GM23338 (cell line): ENCODE data around the gene ATP5MG. TPM values are rescaled to one million over a fixed set of nuclear protein-coding genes. Genes with fewer than 3 reads are reported as not detected.

ENCODE experiments used
- ATAC-seq: fragments of 200-7000 bp; cut with Tn5 transposase; 3 replicates; pipeline ENCODE4 v1.9.1; 2020
- DNase-seq: peaks from one replicate; pipeline ENCODE4 v3.0.0-alpha.2; 2015; ENCODE audit warnings: low spot score
- H2AFZ ChIP-seq: fragments of 200-600 bp; sonication (generic); 2 replicates; pipeline ENCODE4 v1.8.0; 2016; ENCODE audit warnings: antibody characterized with exemption, mild to moderate bottlenecking, moderate library complexity
- H3F3A ChIP-seq: fragments of 200-600 bp; sonication (generic); replicated peaks from 2 replicates; pipeline ENCODE4 v1.8.0; 2017; ENCODE audit warnings: antibody characterized with exemption, mixed run types, low read depth
- H3K27ac ChIP-seq: fragments of 200-600 bp; sonication (generic); 2 replicates; pipeline ENCODE4 v1.6.1; 2016; ENCODE audit warnings: low read depth
- H3K27me3 ChIP-seq: fragments of 200-600 bp; sonication (generic); 2 replicates; pipeline ENCODE4 v1.8.0; 2016; ENCODE audit warnings: mild to moderate bottlenecking, mixed run types, moderate library complexity; ENCODE audit not compliant: insufficient read depth
- H3K36me3 ChIP-seq: fragments of 200-600 bp; sonication (generic); 2 replicates; pipeline ENCODE4 v1.8.0; 2016; ENCODE audit warnings: mild to moderate bottlenecking; ENCODE audit not compliant: insufficient read depth
- H3K4me1 ChIP-seq: fragments of 200-600 bp; sonication (generic); 2 replicates; pipeline ENCODE4 v1.8.0; 2016; ENCODE audit warnings: mild to moderate bottlenecking, moderate library complexity; ENCODE audit not compliant: insufficient read depth
- H3K4me2 ChIP-seq: fragments of 200-600 bp; sonication (generic); 2 replicates; pipeline ENCODE4 v1.7.1; 2017; ENCODE audit warnings: mixed run types
- H3K4me3 ChIP-seq: fragments of 200-600 bp; sonication (generic); 2 replicates; pipeline ENCODE4 v1.6.1; 2016; ENCODE audit warnings: mixed run types
- H3K79me2 ChIP-seq: fragments of 200-600 bp; sonication (generic); replicated peaks from 2 replicates; pipeline ENCODE4 v1.8.0; 2017; ENCODE audit warnings: mild to moderate bottlenecking; ENCODE audit not compliant: insufficient read depth
- H3K9me2 ChIP-seq: fragments of 200-600 bp; sonication (generic); 2 replicates; pipeline ENCODE4 v1.8.0; 2017; ENCODE audit not compliant: insufficient read depth
- H4K20me1 ChIP-seq: fragments of 200-600 bp; sonication (generic); replicated peaks from 2 replicates; pipeline ENCODE4 v1.8.0; 2017; ENCODE audit warnings: mild to moderate bottlenecking; ENCODE audit not compliant: insufficient read depth
- H3K27ac Mint-ChIP-seq: 2 replicates; pipeline ENCODE4 v1.8.0; 2020; ENCODE audit warnings: inconsistent platforms, mild to moderate bottlenecking, moderate library complexity, mixed read lengths
- H3K27me3 Mint-ChIP-seq: 3 replicates; pipeline ENCODE4 v1.8.0; 2022; ENCODE audit warnings: low read depth, mild to moderate bottlenecking, moderate library complexity, mixed read lengths, inconsistent platforms; ENCODE audit not compliant: insufficient read depth, poor library complexity
- H3K36me3 Mint-ChIP-seq: 3 replicates; pipeline ENCODE4 v1.8.0; 2021; ENCODE audit warnings: low read depth, mild to moderate bottlenecking, inconsistent platforms, moderate library complexity, mixed read lengths
- H3K4me1 Mint-ChIP-seq: 3 replicates; pipeline ENCODE4 v1.8.0; 2020; ENCODE audit warnings: mild to moderate bottlenecking, inconsistent platforms, mixed read lengths
- H3K4me3 Mint-ChIP-seq: 3 replicates; pipeline ENCODE4 v1.8.0; 2021; ENCODE audit warnings: moderate library complexity, mild to moderate bottlenecking, inconsistent platforms, mixed read lengths
- H3K9me3 Mint-ChIP-seq: 3 replicates; pipeline ENCODE4 v1.8.0; 2020; ENCODE audit warnings: moderate library complexity, mild to moderate bottlenecking, inconsistent platforms, mixed read lengths
- CTCF ChIP-seq, 2 experiments: fragments of 200-600 bp in 1 of 2; sonication (generic) in 1 of 2; conservative IDR thresholded peaks; 2 replicates each; pipeline versions ENCODE4 v1.5.1 to v1.6.1; 2016 to 2017; ENCODE audit warnings: antibody characterized with exemption in 2 of 2, low read depth in 2 of 2, mild to moderate bottlenecking in 2 of 2, moderate library complexity in 1 of 2
- EZH2 ChIP-seq: fragments of 200-600 bp; sonication (generic); IDR thresholded peaks from one replicate; pipeline ENCODE4 v1.8.0; 2017; ENCODE audit warnings: antibody characterized with exemption, mild to moderate bottlenecking, low read depth; ENCODE audit not compliant: unreplicated experiment
- EZH2phosphoT487 ChIP-seq: fragments of 200-600 bp; sonication (generic); IDR thresholded peaks from one replicate; pipeline ENCODE4 v1.8.1; 2018; ENCODE audit warnings: antibody characterized with exemption; ENCODE audit not compliant: unreplicated experiment
- JUNB ChIP-seq: IDR thresholded peaks from one replicate; pipeline ENCODE4 v1.6.1; 2016; ENCODE audit warnings: antibody characterized with exemption; ENCODE audit not compliant: unreplicated experiment
- NANOG ChIP-seq: IDR thresholded peaks from 2 replicates; pipeline ENCODE4 v1.6.1; 2016; ENCODE audit warnings: antibody characterized with exemption, borderline replicate concordance
- POLR2AphosphoS5 ChIP-seq: IDR thresholded peaks from 2 replicates; pipeline ENCODE4 v1.6.1; 2016; ENCODE audit warnings: antibody characterized with exemption, low read depth
- STAT1 ChIP-seq: IDR thresholded peaks from one replicate; pipeline ENCODE4 v1.6.1; 2016; ENCODE audit warnings: antibody characterized with exemption; ENCODE audit not compliant: unreplicated experiment
- ZNF114 ChIP-seq: fragments of 250-450 bp; sonication (Bioruptor Pico); IDR thresholded peaks from 2 replicates; pipeline ENCODE4 v1.5.0; 2020; ENCODE audit warnings: mild to moderate bottlenecking, moderate library complexity
- ZNF331 ChIP-seq: fragments of 250-450 bp; sonication (Bioruptor Pico); IDR thresholded peaks from 2 replicates; pipeline ENCODE4 v1.5.0; 2020; ENCODE audit warnings: low read depth, mild to moderate bottlenecking, moderate library complexity
- polyA plus RNA-seq: library from polyadenylated mRNA; unstranded; fragments of >200 nt; fragmentation: Nextera tagmentation; extraction: Ambion mirVana; gene quantifications from 2 replicates; pipeline ENCODE4 v1.2.1, GENCODE V29; 2016
- total RNA-seq: library from RNA; depleted of rRNA; stranded (reverse); fragments of >200 nt; shearing (Covaris generic); gene quantifications from 2 replicates; pipeline ENCODE4 v1.2.3, GENCODE V29; 2014
- TF ChIP-seq, protein P1 (sequence below): IDR thresholded peaks from 2 replicates; pipeline ENCODE4 v1.6.1; 2016; ENCODE audit warnings: antibody characterized with exemption

The ATP5MG gene
- total and polyA plus RNA-seq, 2 experiments from 2014 or later = 41.7 to 987 TPM

DNA sequence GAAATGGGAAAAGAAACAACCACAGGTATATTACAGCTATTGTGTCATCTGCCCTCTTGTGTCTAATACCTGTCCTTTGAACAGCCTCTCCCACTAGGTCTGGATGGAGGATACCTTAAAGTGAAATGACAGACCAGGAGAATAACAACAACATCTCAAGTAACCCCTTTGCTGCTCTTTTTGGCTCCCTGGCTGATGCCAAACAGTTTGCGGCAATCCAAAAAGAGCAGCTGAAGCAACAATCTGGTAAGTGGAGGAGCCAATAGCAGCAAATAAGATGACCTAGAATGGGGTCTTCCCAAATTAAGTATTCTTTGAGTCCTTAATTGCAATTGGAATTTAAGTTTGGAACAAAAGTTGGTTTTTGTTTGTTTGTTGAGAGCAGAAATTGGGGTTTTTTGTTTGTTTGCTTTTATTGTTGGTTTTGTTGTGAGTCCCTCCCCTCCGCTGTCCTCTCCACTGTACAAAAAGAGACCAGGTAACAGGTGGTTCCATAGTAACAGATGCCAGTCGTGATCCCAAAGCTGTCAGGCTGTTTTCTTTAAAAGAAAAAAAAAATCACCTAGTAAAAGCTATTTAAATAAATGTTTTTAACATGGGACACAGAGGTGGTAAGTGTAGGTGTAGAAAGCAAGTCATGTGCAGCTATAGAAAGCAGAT, 36.3 kb upstream of the ATP5MG start:
- H4K20me1 ChIP-seq = peaks cover 6% of the 10 kb centered on the region
- H3K9me2 ChIP-seq = no peaks in the 10 kb centered on the region
- peaks cover 26% of the 10 kb centered on the region for H3K36me3 Mint-ChIP-seq
- H3K79me2 ChIP-seq = peaks cover 39% of the 10 kb centered on the region
- H3K4me3 Mint-ChIP-seq = no peak overlapping the region
- H3K27me3 ChIP-seq = no peaks in the 10 kb centered on the region
- DNase-seq (no peak), ATAC-seq (no peak)
- H3K4me1 Mint-ChIP-seq = no peaks in the 10 kb centered on the region
- H3K27ac ChIP-seq = no peak overlapping the region
- no peak overlapping the region for H3K4me3 ChIP-seq
- H2AFZ ChIP-seq = no peak overlapping the region
- H3K27me3 Mint-ChIP-seq = peaks cover 2% of the 10 kb centered on the region
- H3K4me1 ChIP-seq = peaks cover 3% of the 10 kb centered on the region; the same call in 1 of the 2 replicates
- no peak overlapping the region for H3K27ac Mint-ChIP-seq
- no peak overlapping the region for H3K4me2 ChIP-seq
- TF ChIP-seq EZH2 (no peak), STAT1 (no peak), POLR2AphosphoS5 (no peak), JUNB (no peak), CTCF (conservative IDR thresholded peaks at IDR 0.05; ENCODE audit: low read depth in 2 of 2) (no peak)
- no peaks in the 10 kb centered on the region for H3K9me3 Mint-ChIP-seq
- peaks cover 20% of the 10 kb centered on the region for H3K36me3 ChIP-seq
- H3F3A ChIP-seq = 0 out of 2 replicates have a peak, but pooled peaks cover 3% of the 10 kb centered on the region

GRCh38 chr11:118366287-118366686, 35.1 kb upstream of the ATP5MG start:
- no peak for TF ChIP-seq EZH2phosphoT487
- TF ChIP-seq NANOG = no peak
- no peak for TF ChIP-seq ZNF114 (CRISPR knock-in tag)
- no peak for TF ChIP-seq POLR2AphosphoS5
- TF ChIP-seq ZNF331 (CRISPR knock-in tag) = no peak
- TF ChIP-seq, protein P1, sequence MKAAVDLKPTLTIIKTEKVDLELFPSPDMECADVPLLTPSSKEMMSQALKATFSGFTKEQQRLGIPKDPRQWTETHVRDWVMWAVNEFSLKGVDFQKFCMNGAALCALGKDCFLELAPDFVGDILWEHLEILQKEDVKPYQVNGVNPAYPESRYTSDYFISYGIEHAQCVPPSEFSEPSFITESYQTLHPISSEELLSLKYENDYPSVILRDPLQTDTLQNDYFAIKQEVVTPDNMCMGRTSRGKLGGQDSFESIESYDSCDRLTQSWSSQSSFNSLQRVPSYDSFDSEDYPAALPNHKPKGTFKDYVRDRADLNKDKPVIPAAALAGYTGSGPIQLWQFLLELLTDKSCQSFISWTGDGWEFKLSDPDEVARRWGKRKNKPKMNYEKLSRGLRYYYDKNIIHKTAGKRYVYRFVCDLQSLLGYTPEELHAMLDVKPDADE = no peak
- no peak for TF ChIP-seq CTCF (conservative IDR thresholded peaks at IDR 0.05; ENCODE audit: low read depth in 2 of 2)
- no peak for TF ChIP-seq JUNB
- no peak for TF ChIP-seq EZH2
- H3K79me2 ChIP-seq = peaks cover 27% of the 10 kb centered on the region
- H3K9me2 ChIP-seq = no peaks in the 10 kb centered on the region
- H3K4me2 ChIP-seq = no peak overlapping the region
- ATAC-seq (no peak), DNase-seq (no peak)
- H2AFZ ChIP-seq = no peak overlapping the region
- peaks cover 25% of the 10 kb centered on the region for H3K36me3 ChIP-seq
- Mint-ChIP-seq H3K36me3 (peaks cover 33% of the 10 kb centered on the region), H3K4me3 (no peak overlapping the region), H3K9me3 (no peaks in the 10 kb centered on the region), H3K27ac (no peak overlapping the region), H3K4me1 (peaks cover 2% of the 10 kb centered on the region; the same call in 2 of the 3 replicates), H3K27me3 (peaks cover 3% of the 10 kb centered on the region)
- 0 out of 2 replicates have a peak, but pooled peaks cover 3% of the 10 kb centered on the region for H3F3A ChIP-seq
- peaks cover 6% of the 10 kb centered on the region for H4K20me1 ChIP-seq
- no peak overlapping the region for H3K4me3 ChIP-seq
- no peak overlapping the region for H3K27ac ChIP-seq
- no peaks in the 10 kb centered on the region for H3K4me1 ChIP-seq
- H3K27me3 ChIP-seq = no peaks in the 10 kb centered on the region
